HG03460 (cell line): ENCODE results near the gene IWS1.

ENCODE experiments used
- ATAC-seq: cut with Tn5 transposase; IDR thresholded peaks from one replicate; pipeline ENCODE4 v1.9.1; 2021; ENCODE audit not compliant: unreplicated experiment

The IWS1 gene

GRCh38 chr2:127506510-127506909, 19.8 kb downstream of the IWS1 start:
- ATAC-seq, result no peak

DNA sequence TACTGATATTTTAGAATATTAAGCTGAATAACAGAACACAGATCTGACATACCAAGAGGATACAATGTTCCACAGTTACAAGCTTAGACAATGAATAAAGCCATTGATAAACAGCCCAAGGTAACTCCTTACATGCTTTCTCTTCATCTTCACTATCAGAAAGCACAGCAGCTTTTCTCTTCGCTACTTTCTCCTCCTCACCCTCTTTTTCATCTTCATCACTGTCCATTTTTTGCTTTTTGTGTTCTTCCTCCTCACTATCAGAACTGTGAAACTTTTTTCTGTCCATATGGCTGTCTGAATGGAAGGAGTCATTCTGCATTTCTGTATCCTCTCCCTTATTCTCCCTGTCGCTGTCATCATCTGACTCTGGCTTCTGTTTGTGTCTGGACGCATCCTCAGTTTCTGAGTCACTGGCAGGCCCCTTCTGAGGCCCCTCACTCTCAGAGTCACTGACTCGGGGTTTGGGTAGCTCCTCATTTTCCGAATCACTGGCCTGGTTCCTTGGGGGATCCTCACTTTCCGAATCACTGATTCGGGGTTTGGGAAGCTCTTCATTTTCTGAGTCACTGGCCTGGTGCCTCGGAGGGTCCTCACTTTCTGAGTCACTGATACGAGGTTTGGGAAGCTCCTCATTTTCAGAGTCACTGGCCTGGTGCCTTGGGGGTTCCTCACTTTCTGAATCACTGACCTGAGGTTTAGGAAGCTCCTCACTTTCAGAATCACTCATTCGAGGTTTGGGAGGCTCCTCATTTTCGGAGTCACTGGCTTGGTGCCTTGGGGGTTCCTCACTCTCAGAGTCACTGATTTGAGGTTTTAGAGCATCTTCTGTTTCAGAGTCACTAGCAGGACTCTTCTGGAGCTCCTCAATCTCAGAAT, 21.5 kb downstream of the IWS1 start:
- no peak for ATAC-seq

DNA sequence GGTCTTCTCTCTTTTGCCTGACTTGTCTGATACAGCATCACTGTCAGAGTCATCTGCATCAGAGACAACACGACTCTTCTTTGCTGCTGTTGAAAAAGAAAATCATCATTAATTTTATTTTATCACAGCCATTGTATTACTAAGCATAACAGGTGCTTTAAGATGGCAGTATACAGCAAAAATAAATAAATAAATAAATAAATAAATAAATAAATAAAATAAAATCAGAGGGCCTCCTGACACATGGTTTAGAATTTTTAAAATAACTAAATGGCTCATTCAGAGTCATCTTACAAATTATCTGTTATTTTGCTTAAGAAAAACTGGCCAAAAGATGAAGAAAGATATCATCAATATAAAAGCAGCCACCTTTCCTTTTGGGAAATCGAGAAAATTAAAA, 22.8 kb downstream of the IWS1 start:
- ATAC-seq, result no peak

GRCh38 chr2:127498386-127498785, 27.9 kb downstream of the IWS1 start:
- ATAC-seq, result no peak

- no peak for ATAC-seq
These were observed 36.0 kb downstream of the IWS1 start for GRCh38 chr2:127490283-127490682.

- ATAC-seq, result no peak
These were observed 39.8 kb downstream of the IWS1 start for GRCh38 chr2:127486247-127487058.

DNA sequence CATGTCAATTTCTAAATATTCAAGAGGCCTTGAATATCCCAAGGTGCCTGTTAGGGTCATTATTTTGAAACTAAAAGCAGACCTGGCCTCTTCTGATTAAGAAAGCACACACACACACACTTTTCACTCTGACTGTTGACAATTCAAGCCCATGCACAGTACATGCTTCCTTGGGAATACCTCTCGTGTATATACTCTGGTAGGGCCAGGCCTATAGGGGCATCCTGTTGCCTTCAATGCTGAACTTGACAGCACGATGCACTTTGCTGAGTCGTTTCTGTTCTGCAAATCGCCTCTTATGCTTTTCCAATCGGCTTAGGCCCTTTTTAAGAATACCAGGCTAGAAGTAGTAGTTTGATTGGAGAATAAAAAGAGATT, 40.6 kb downstream of the IWS1 start:
- no peak for ATAC-seq

- ATAC-seq, result no peak
These were observed 41.1 kb downstream of the IWS1 start for GRCh38 chr2:127485051-127485693.

- no peak for ATAC-seq
These were observed 44.3 kb downstream of the IWS1 start for GRCh38 chr2:127482031-127482430.

DNA sequence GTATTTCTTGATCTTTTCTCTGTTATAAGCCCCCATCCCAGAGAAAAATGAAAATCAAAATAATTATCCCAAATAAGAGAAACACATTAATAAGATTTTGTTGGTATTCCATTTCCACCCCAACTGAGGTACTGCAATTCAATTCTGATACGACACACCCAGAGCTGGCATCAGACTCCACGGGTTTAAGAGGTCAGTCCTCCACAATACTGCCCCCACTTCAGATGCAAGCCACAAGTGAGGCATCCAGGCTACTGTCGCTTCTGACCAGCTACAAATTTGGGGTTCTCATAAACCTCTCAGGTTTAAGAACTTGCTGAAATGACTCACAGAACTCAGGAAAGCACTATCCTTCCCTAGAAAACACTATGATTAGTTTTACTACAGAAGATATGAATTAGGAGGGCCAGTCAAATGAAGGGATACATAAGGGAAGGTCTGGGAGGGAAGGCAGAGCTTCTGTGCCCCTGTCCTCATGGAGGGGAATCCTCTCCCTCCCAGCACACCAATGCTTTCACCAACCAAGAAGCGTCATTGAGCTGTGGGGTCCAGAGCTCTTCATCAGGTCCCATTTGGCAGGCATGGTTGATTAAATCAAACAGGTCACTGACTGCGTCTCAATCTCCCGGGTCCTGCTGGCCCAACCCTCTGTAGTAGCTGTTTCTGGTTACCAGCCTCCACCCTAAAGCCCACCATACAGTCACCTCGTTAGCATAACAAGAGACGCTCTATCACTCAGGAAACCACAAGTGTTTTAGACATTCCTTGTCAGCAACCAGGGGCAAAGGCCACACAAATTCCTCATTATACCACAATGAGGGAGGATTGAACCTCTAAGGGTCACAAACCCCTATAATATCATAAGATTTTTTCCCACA, 46.2 kb downstream of the IWS1 start:
- ATAC-seq, result no peak

GRCh38 chr2:127479219-127479825, 47.0 kb downstream of the IWS1 start:
- no peak for ATAC-seq

- no peak for ATAC-seq
These were observed 50.5 kb downstream of the IWS1 start for GRCh38 chr2:127475788-127476187.

DNA sequence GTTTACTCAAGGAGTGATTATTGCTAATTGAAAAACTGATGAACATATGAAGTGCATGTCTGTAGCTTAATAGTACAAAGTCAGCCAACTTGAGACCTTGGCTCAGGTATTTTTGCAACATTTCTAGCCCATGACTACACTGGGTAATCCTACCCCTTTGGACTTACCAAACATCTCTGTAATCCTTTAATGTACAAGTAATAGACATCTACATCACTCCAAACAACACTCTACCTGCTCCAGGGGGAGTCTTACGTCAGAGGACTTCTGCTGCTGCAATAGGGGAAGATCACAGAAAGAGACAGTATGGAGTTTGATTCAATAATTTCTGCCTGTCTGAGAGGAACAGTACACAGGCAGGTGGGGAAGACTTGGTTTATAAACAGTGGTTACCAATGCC, 54.0 kb downstream of the IWS1 start:
- no peak for ATAC-seq

DNA sequence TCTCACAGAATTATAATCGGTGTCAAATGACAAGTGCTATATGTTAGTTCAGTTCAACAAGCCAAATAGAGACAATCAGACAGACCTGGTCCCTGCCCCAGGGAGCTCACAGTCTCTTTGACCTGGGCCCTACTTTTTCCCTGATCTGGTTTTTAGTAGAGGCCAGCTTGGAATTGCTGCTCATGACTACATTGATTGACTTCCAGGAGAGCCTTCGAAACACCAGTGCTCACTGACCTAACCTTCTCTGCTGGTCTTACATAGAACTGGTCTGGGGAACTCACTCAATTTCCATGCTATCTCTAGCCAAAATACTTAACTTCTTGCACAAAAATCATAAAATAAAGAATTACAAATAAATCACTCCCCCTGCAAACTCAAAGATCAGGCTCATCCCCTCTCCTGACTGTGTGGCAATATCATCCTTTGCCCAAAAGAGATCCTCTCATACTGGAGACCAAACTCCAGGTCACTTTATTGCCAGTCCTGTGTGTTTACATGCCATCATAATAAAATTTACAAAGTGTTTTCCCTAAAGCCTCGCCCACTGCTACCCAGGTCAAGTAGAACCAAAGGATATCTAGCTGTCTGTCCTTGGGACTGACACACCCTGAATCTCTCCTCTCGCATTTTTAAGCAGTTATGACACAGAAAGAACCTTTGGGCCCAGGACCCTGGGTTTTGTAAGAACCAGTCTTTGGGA, 54.9 kb downstream of the IWS1 start:
- no peak for ATAC-seq

- no peak for ATAC-seq
These were observed 56.3 kb downstream of the IWS1 start for GRCh38 chr2:127469974-127470373.

GRCh38 chr2:127469051-127469450, 57.2 kb downstream of the IWS1 start:
- ATAC-seq, result no peak

- no peak for ATAC-seq
These were observed 61.0 kb downstream of the IWS1 start for GRCh38 chr2:127465258-127465657.

- no peak for ATAC-seq
These were observed 61.6 kb downstream of the IWS1 start for GRCh38 chr2:127464470-127465257.
